Measurements from ENCODE around the gene NEGR1.

- TF ChIP-seq POLR2AphosphoS5 (IDR thresholded peaks at IDR 0.05), result no peak
- TF ChIP-seq, protein P1, sequence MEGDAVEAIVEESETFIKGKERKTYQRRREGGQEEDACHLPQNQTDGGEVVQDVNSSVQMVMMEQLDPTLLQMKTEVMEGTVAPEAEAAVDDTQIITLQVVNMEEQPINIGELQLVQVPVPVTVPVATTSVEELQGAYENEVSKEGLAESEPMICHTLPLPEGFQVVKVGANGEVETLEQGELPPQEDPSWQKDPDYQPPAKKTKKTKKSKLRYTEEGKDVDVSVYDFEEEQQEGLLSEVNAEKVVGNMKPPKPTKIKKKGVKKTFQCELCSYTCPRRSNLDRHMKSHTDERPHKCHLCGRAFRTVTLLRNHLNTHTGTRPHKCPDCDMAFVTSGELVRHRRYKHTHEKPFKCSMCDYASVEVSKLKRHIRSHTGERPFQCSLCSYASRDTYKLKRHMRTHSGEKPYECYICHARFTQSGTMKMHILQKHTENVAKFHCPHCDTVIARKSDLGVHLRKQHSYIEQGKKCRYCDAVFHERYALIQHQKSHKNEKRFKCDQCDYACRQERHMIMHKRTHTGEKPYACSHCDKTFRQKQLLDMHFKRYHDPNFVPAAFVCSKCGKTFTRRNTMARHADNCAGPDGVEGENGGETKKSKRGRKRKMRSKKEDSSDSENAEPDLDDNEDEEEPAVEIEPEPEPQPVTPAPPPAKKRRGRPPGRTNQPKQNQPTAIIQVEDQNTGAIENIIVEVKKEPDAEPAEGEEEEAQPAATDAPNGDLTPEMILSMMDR (IDR thresholded peaks at IDR 0.05 in 8 of 11, conservative IDR thresholded peaks at IDR 0.05 in 3 of 11), result no peak
Observed at GRCh38 chr1:72324451-72324850, 42.1 kb upstream of the NEGR1 start.
